Breast epithelium (tissue), 3 donors: ENCODE results near the gene POLD1.

Source experiments
- POLR2A ChIP-seq: fragments of 450-650 bp; IDR thresholded peaks from one replicate; pipeline ENCODE4 v1.6.1; 2016; ENCODE audit warnings: antibody characterized with exemption, mild to moderate bottlenecking, moderate library complexity
- TF ChIP-seq, protein P1 (sequence below), 3 donors: fragments of 450-650 bp; IDR thresholded peaks; one replicate each; pipeline ENCODE4 v1.5.1; 2016 to 2017; ENCODE audit warnings: antibody characterized with exemption in 3 of 3, mild to moderate bottlenecking in 3 of 3, moderate library complexity in 3 of 3

- TF ChIP-seq POLR2A = no peak
- TF ChIP-seq, protein P1, sequence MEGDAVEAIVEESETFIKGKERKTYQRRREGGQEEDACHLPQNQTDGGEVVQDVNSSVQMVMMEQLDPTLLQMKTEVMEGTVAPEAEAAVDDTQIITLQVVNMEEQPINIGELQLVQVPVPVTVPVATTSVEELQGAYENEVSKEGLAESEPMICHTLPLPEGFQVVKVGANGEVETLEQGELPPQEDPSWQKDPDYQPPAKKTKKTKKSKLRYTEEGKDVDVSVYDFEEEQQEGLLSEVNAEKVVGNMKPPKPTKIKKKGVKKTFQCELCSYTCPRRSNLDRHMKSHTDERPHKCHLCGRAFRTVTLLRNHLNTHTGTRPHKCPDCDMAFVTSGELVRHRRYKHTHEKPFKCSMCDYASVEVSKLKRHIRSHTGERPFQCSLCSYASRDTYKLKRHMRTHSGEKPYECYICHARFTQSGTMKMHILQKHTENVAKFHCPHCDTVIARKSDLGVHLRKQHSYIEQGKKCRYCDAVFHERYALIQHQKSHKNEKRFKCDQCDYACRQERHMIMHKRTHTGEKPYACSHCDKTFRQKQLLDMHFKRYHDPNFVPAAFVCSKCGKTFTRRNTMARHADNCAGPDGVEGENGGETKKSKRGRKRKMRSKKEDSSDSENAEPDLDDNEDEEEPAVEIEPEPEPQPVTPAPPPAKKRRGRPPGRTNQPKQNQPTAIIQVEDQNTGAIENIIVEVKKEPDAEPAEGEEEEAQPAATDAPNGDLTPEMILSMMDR (IDR thresholded peaks at IDR 0.05) = no peak
Observed at GRCh38 chr19:50423279-50424113, 39.3 kb downstream of the POLD1 start.
